ENCODE measurements around the gene SSRP1. TPM values are rescaled to one million over a fixed set of nuclear protein-coding genes. Genes with fewer than 3 reads are reported as not detected.

Gene SSRP1
- total RNA-seq: 100 to 1,000 TPM; 122 to 125 TPM

GRCh38 chr11:57335343-57336110, at the start of gene SSRP1:
SSRP1 (minus strand) TSS chr11:57335892; CDS start chr11:57335121, 771 bp downstream.

GRCh38 chr11:57380975-57381374, 45.3 kb upstream of the SSRP1 start, which contains the start of gene PRG3:
PRG3 (minus strand) TSS chr11:57381150; CDS start chr11:57380708, 442 bp downstream.

GRCh38 chr11:57338142-57338541, 2.5 kb upstream of the SSRP1 start, which contains the start of gene P2RX3:
P2RX3 (plus strand) TSS chr11:57338352; CDS start chr11:57338551, 199 bp downstream.

GRCh38 chr11:57324886-57325734, 10.6 kb downstream of the SSRP1 start, which contains the start of gene TNKS1BP1:
TNKS1BP1 (minus strand) TSS chr11:57324952; CDS start chr11:57321885, 3,067 bp downstream.

Other genes with a start within 250 kb of the SSRP1 start
- gene LRRC55, start 153.9 kb downstream of the SSRP1 start, total RNA-seq: not detected
- gene APLNR, start 98.6 kb downstream of the SSRP1 start, total RNA-seq: not detected
- 10 to 100 TPM; 11.6 to 13.5 TPM for gene TNKS1BP1, start 10.9 kb downstream of the SSRP1 start, total RNA-seq
- not detected for gene P2RX3, start 2.5 kb upstream of the SSRP1 start, total RNA-seq
- not detected for gene PRG3, start 45.3 kb upstream of the SSRP1 start, total RNA-seq
- under 1 TPM; 0.30 to 0.31 TPM for gene PRG2, start 54.8 kb upstream of the SSRP1 start, total RNA-seq
- gene SLC43A3, start 91.2 kb upstream of the SSRP1 start, total RNA-seq: 10 to 100 TPM; 70.4 to 77.6 TPM
- gene RTN4RL2, start 124.6 kb upstream of the SSRP1 start, total RNA-seq: under 1 TPM; 0.30 to 0.60 TPM
- 10 to 100 TPM; 29.8 to 31.1 TPM for gene SLC43A1, start 179.8 kb upstream of the SSRP1 start, total RNA-seq
- 10 to 100 TPM; 58.0 to 62.5 TPM for gene TIMM10, start 194.9 kb upstream of the SSRP1 start, total RNA-seq
- not detected for gene SMTNL1, start 201.7 kb upstream of the SSRP1 start, total RNA-seq
- gene UBE2L6, start 231.8 kb upstream of the SSRP1 start, total RNA-seq: 100 to 1,000 TPM; 199 to 202 TPM